AG04450 (cell line): ENCODE data around the gene KLF15. TPM values are rescaled to one million over a fixed set of nuclear protein-coding genes. Genes with fewer than 3 reads are reported as not detected.

Experiments used
- CTCF ChIA-PET: fragments of 300-600, 350-600 bp; formaldehyde crosslinking; extraction: SDS; loops from one replicate; lab custom pipeline; 2022; ENCODE audit warnings: antibody characterized with exemption, inconsistent platforms; lab: Charles Lee
- POLR2A ChIA-PET: fragments of 350-600 bp; formaldehyde crosslinking; extraction: SDS; loops from one replicate; lab custom pipeline; 2021; ENCODE audit warnings: antibody characterized with exemption, inconsistent platforms; lab: Yijun Ruan, JAX
- DNase-seq: peaks from one replicate; pipeline ENCODE4 v3.0.0-alpha.2; 2011; ENCODE audit warnings: low read depth, low spot score
- H3K27ac ChIP-seq: one replicate; pipeline ENCODE4 v1.5.1; 2012; ENCODE audit warnings: low read depth, low read length, control low read depth
- H3K27me3 ChIP-seq: one replicate; pipeline ENCODE4 v1.6.0; 2012; ENCODE audit warnings: low read length; ENCODE audit not compliant: control insufficient read depth, insufficient read depth
- H3K4me3 ChIP-seq: 2 replicates; pipeline ENCODE4 v1.5.1; 2011; ENCODE audit warnings: mild to moderate bottlenecking, low read depth, low read length, control low read depth
- H3K9me3 ChIP-seq: 2 replicates; pipeline ENCODE4 v1.5.1; 2012; ENCODE audit warnings: low read length; ENCODE audit not compliant: control insufficient read depth, insufficient read depth
- CTCF ChIP-seq: IDR thresholded peaks from 2 replicates; pipeline ENCODE4 v1.5.1; 2011; ENCODE audit warnings: low read depth, low read length, control low read depth, inconsistent platforms
- polyA plus RNA-seq: library from polyadenylated mRNA; depleted of rRNA; stranded (reverse); fragments of >200 nt; gene quantifications from 2 replicates; pipeline ENCODE4 v1.2.3, GENCODE V29; 2011

KLF15 gene
- polyA plus RNA-seq, 1 experiment, result 0.38 TPM

DNA sequence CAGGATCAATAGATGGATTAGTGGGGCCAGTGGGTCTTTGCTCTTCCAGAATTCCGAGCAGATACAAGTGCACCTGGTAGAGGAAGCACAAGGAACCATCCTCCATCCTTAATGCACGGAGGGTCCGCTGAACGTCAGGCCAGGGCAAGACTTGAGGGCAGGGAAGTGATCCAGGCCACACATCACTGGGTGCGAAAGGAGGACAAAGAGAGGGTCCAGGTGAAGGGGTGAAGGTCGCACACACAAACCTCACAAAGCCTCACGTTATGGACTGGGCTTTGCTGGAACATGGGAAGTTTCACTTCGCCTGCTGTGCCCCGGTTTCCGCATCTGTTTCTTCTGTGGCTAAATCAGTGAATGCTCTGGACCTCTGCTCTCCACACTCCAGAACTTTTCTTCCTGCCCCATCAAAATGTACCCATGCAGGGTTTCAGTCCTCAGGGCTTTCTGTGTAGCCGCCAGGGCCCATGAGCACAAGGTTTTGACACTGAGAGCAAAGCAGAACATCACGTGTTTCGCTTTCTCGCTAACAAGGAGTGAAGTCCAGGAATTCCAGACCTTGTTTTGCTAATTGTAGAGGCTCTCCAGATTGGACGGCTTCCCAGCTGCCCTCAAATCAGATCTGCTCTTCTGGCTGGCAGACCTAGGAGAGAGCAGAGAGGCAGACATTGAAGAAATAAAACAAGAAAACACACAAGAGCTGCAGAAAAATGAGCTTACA lies 56.3 kb downstream of the KLF15 start:
- ChIA-PET POLR2A (interaction anchor here (0.6 kb wide), 1 partner anchor 171 kb away, joined by 4 read pairs; no protein-coding TSS in a partner anchor), CTCF (no interaction called here)
- H3K4me3 ChIP-seq, result no peak overlapping the region
- no peak overlapping the region for H3K27ac ChIP-seq
- DNase-seq, result no peak
- no peak for TF ChIP-seq CTCF
- H3K27me3 ChIP-seq, result no peaks in the 10 kb centered on the region
- peaks cover 9% of the 10 kb centered on the region; the same call in 1 of the 2 replicates for H3K9me3 ChIP-seq

DNA sequence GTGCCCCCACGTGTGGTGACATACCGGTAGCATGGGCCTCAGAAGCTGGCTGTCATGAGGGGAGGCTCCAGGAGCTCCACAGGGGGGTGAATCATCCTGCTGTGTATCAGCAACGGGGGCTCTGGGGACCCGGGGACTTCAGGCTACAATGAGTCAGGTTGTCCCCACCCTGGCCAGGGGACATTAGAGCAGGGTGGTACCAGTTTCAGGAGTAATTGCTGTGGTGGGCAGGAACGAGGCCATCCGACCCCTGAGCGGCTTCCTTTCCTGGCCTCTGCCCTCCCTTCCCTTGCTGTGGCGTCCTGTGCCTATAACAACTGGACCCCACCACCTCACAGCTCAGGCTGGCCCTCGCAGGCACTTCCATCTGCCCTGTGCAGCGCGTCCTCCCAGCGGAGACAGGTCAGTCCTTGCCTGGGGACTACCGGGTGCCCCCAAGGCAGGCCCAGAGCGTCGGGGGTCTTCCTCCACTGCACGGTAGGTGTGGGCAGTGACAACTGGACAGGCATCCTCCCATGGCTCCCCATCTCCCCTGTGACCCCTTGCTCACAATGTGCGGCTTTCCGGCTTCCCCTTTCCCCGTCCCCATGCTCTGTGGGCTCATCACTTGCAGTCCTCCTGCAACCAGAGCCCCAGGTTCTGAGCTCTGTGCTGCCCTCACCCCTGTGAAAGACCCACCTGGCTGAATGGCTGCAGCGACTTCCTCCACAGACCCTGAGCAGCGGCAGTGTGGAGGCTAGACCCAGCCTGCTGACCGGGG lies 57.0 kb downstream of the KLF15 start:
- Histone ChIP-seq H3K9me3 (peaks cover 9% of the 10 kb centered on the region; the same call in 1 of the 2 replicates), H3K4me3 (no peak overlapping the region), H3K27ac (no peak overlapping the region), H3K27me3 (no peaks in the 10 kb centered on the region)
- POLR2A ChIA-PET, result no interaction called here
- CTCF ChIA-PET, result interaction anchor here (1.3 kb wide), 1 partner anchor 88 kb away, joined by 3 read pairs; no protein-coding TSS in a partner anchor
- TF ChIP-seq CTCF, result no peak
- no peak for DNase-seq

- TF ChIP-seq CTCF, result no peak
- ChIA-PET POLR2A (no interaction called here), CTCF (no interaction called here)
- DNase-seq, result no peak
- H3K27me3 ChIP-seq, result peaks cover 11% of the 10 kb centered on the region
- no peak overlapping the region for H3K4me3 ChIP-seq
- no peak overlapping the region for H3K27ac ChIP-seq
- H3K9me3 ChIP-seq, result peaks cover 9% of the 10 kb centered on the region; the same call in 1 of the 2 replicates
These were observed 61.7 kb downstream of the KLF15 start for GRCh38 chr3:126295407-126295939.

GRCh38 chr3:126294211-126294808 lies 62.9 kb downstream of the KLF15 start:
- DNase-seq, result no peak
- no peak overlapping the region for H3K27ac ChIP-seq
- ChIA-PET CTCF (interaction anchor here (0.6 kb wide), 1 partner anchor 27 kb away, joined by 3 read pairs; no protein-coding TSS in a partner anchor), POLR2A (no interaction called here)
- H3K9me3 ChIP-seq, result no peaks in the 10 kb centered on the region
- peaks cover 11% of the 10 kb centered on the region for H3K27me3 ChIP-seq
- no peak for TF ChIP-seq CTCF
- no peak overlapping the region for H3K4me3 ChIP-seq
